Large intestine (tissue), 3 donors: ENCODE data around the gene SMARCA2. TPM values are rescaled to one million over a fixed set of nuclear protein-coding genes. Genes with fewer than 3 reads are reported as not detected.

ENCODE experiments used
- DNase-seq, 2 donors: peaks; one replicate each; pipeline versions ENCODE4 v3.0.0 to v3.0.0-alpha.2; 2013
- H3K27ac ChIP-seq: one replicate; pipeline ENCODE4 v1.5.1; 2013; ENCODE audit warnings: low read length
- H3K27me3 ChIP-seq: 2 replicates; pipeline ENCODE4 v1.6.1; 2013; ENCODE audit warnings: low read length; ENCODE audit not compliant: control insufficient read depth, insufficient read depth
- H3K36me3 ChIP-seq: 2 replicates; pipeline ENCODE4 v1.6.1; 2013; ENCODE audit warnings: low read length; ENCODE audit not compliant: control insufficient read depth, insufficient read depth
- H3K4me1 ChIP-seq: one replicate; pipeline ENCODE4 v1.6.1; 2013; ENCODE audit warnings: low read length; ENCODE audit not compliant: control insufficient read depth, insufficient read depth
- H3K4me3 ChIP-seq: one replicate; pipeline ENCODE4 v1.5.1; 2013; ENCODE audit warnings: low read length
- H3K9me3 ChIP-seq: one replicate; pipeline ENCODE4 v1.6.1; 2013; ENCODE audit warnings: mild to moderate bottlenecking, low read depth, low read length, moderate library complexity; ENCODE audit not compliant: control insufficient read depth
- WGBS: methylation state at CpG from one replicate; pipeline ENCODE4 v1.1.5; 2013; ENCODE audit warnings: low lambda C conversion rate; ENCODE audit not compliant: insufficient coverage; 5-methylcytosine and 5-hydroxymethylcytosine counted together
- polyA plus RNA-seq: library from polyadenylated mRNA; unstranded; fragments of 120-200 nt; gene quantifications from one replicate; pipeline ENCODE4 v1.2.1, GENCODE V29; 2013

Gene SMARCA2
- polyA plus RNA-seq, 1 donor, result 61.1 TPM

- Histone ChIP-seq H3K27me3 (no peaks in the 10 kb centered on the region), H3K9me3 (no peaks in the 10 kb centered on the region), H3K36me3 (peaks cover 52% of the 10 kb centered on the region), H3K4me3 (no peak overlapping the region), H3K27ac (no peak overlapping the region), H3K4me1 (no peaks in the 10 kb centered on the region)
- no CpG with 5 or more reads among the region's 5 CpGs for WGBS
- DNase-seq, result no peak
These were observed 44.3 kb downstream of the SMARCA2 start for GRCh38 chr9:2059274-2059929.

- Histone ChIP-seq H3K4me3 (no peak overlapping the region), H3K4me1 (no peaks in the 10 kb centered on the region), H3K36me3 (peaks cover 57% of the 10 kb centered on the region), H3K27ac (no peak overlapping the region), H3K27me3 (no peaks in the 10 kb centered on the region), H3K9me3 (no peaks in the 10 kb centered on the region)
- no peak for DNase-seq
- WGBS, result 100% methylated on average over 1 of the region's 4 CpGs
These were observed 45.3 kb downstream of the SMARCA2 start for GRCh38 chr9:2060424-2060823.

- Histone ChIP-seq H3K9me3 (no peaks in the 10 kb centered on the region), H3K4me3 (no peak overlapping the region), H3K36me3 (peaks cover 41% of the 10 kb centered on the region), H3K27ac (no peak overlapping the region), H3K27me3 (no peaks in the 10 kb centered on the region), H3K4me1 (no peaks in the 10 kb centered on the region)
- 88% methylated on average over 3 of the region's 3 CpGs for WGBS
- no peak for DNase-seq
These were observed 50.6 kb downstream of the SMARCA2 start for GRCh38 chr9:2065704-2066103.

- no peaks in the 10 kb centered on the region for H3K27me3 ChIP-seq
- no peaks in the 10 kb centered on the region for H3K4me1 ChIP-seq
- H3K4me3 ChIP-seq, result no peak overlapping the region
- H3K27ac ChIP-seq, result no peak overlapping the region
- H3K9me3 ChIP-seq, result no peaks in the 10 kb centered on the region
- H3K36me3 ChIP-seq, result peaks cover 39% of the 10 kb centered on the region
- 69% methylated on average over 2 of the region's 8 CpGs for WGBS
- DNase-seq, result no peak
These were observed 51.4 kb downstream of the SMARCA2 start for GRCh38 chr9:2066312-2067273.

- Histone ChIP-seq H3K9me3 (no peaks in the 10 kb centered on the region), H3K27ac (no peak overlapping the region), H3K4me1 (no peaks in the 10 kb centered on the region), H3K27me3 (no peaks in the 10 kb centered on the region), H3K36me3 (peaks cover 75% of the 10 kb centered on the region), H3K4me3 (no peak overlapping the region)
- WGBS, result 70% methylated on average over 2 of the region's 8 CpGs
- no peak for DNase-seq
These were observed 57.7 kb downstream of the SMARCA2 start for GRCh38 chr9:2072752-2073405.

GRCh38 chr9:2082772-2083171 is 67.6 kb downstream of the SMARCA2 start:
- Histone ChIP-seq H3K4me3 (no peak overlapping the region), H3K36me3 (peaks cover 63% of the 10 kb centered on the region), H3K4me1 (no peaks in the 10 kb centered on the region), H3K27ac (no peak overlapping the region), H3K27me3 (no peaks in the 10 kb centered on the region), H3K9me3 (no peaks in the 10 kb centered on the region)
- WGBS, result 94% methylated on average over 2 of the region's 2 CpGs
- DNase-seq, result no peak

- H3K9me3 ChIP-seq, result no peaks in the 10 kb centered on the region
- no peaks in the 10 kb centered on the region for H3K4me1 ChIP-seq
- H3K27ac ChIP-seq, result no peak overlapping the region
- no CpG with 5 or more reads among the region's 6 CpGs for WGBS
- peaks cover 61% of the 10 kb centered on the region for H3K36me3 ChIP-seq
- H3K4me3 ChIP-seq, result no peak overlapping the region
- H3K27me3 ChIP-seq, result no peaks in the 10 kb centered on the region
- no peak for DNase-seq
These were observed 68.3 kb downstream of the SMARCA2 start for GRCh38 chr9:2083479-2083878.

GRCh38 chr9:2085716-2086115 is 70.6 kb downstream of the SMARCA2 start:
- Histone ChIP-seq H3K36me3 (peaks cover 64% of the 10 kb centered on the region), H3K4me1 (no peaks in the 10 kb centered on the region), H3K4me3 (no peak overlapping the region), H3K27ac (no peak overlapping the region), H3K9me3 (no peaks in the 10 kb centered on the region), H3K27me3 (no peaks in the 10 kb centered on the region)
- DNase-seq, result peak in 1 of 2 donors; percentile 9
- WGBS, result 90% methylated on average over 2 of the region's 6 CpGs

GRCh38 chr9:2086116-2086515 is 71.0 kb downstream of the SMARCA2 start:
- Histone ChIP-seq H3K36me3 (peaks cover 64% of the 10 kb centered on the region), H3K4me3 (no peak overlapping the region), H3K9me3 (no peaks in the 10 kb centered on the region), H3K27ac (no peak overlapping the region), H3K4me1 (no peaks in the 10 kb centered on the region), H3K27me3 (no peaks in the 10 kb centered on the region)
- WGBS, result no CpG with 5 or more reads among the region's 5 CpGs
- DNase-seq, result no peak

GRCh38 chr9:2086971-2087370 is 71.8 kb downstream of the SMARCA2 start:
- H3K9me3 ChIP-seq, result no peaks in the 10 kb centered on the region
- no peak overlapping the region for H3K4me3 ChIP-seq
- no peaks in the 10 kb centered on the region for H3K4me1 ChIP-seq
- no peak overlapping the region for H3K27ac ChIP-seq
- H3K27me3 ChIP-seq, result no peaks in the 10 kb centered on the region
- no peak for DNase-seq
- no CpG with 5 or more reads among the region's 3 CpGs for WGBS
- H3K36me3 ChIP-seq, result peaks cover 56% of the 10 kb centered on the region
